Stimulated activated naive CD8-positive, alpha-beta T cell treated with anti-CD3 and anti-CD28 coated beads, Interleukin-15, amount 100 ng/mL, for 72 hours (primary cell): ENCODE results near the gene CENPP.
A peak's percentile ranks its signal among the peaks of the same experiment; 100 is the strongest.

Experiments
- ATAC-seq: fragments of 150-1000 bp; cut with Tn5 transposase; 2 replicates; pipeline ENCODE4 v1.10.0; 2021; ENCODE audit warnings: mild to moderate bottlenecking, moderate library complexity
- DNase-seq, 2 donors: peaks; one replicate each; pipeline ENCODE4 v3.0.0; 2021 to 2022
- H3K27ac Mint-ChIP-seq, 2 donors: one replicate each; pipeline ENCODE4 v1.8.0; 2022; ENCODE audit warnings: mild to moderate bottlenecking in 2 of 2, mixed read lengths in 2 of 2, moderate library complexity in 2 of 2
- H3K27me3 Mint-ChIP-seq: one replicate; pipeline ENCODE4 v1.8.0; 2022; ENCODE audit warnings: mixed read lengths
- H3K4me1 Mint-ChIP-seq: one replicate; pipeline ENCODE4 v1.8.0; 2022; ENCODE audit warnings: mild to moderate bottlenecking, mixed read lengths
- H3K4me3 Mint-ChIP-seq, 2 donors: one replicate each; pipeline ENCODE4 v1.8.0; 2022; ENCODE audit warnings: mild to moderate bottlenecking in 2 of 2, mixed read lengths in 2 of 2, moderate library complexity in 1 of 2
- H3K9me3 Mint-ChIP-seq, 2 donors: one replicate each; pipeline ENCODE4 v1.8.0; 2022; ENCODE audit warnings: mixed read lengths in 2 of 2

Gene CENPP

DNA sequence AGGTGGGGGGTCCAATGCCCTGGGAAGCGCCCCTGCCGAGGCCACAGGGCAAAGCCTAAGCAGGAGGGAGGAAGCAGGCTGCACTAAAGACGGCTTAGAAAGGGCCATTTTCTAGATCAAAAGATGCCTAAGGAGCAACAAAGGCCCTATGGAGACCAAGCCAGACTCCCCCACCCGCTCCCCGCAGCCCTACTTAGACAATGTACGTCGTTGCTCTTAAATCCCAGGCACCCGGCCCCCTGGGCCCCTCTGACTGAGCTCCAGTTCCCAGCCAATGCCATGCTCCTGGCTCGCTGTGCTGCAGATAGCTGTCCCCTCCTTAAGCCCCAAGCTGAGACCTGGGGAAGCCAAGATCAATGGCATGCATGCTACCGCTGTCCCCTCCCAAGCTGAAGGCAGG, 333.8 kb downstream of the CENPP start:
- DNase-seq (no peak), ATAC-seq (no peak)
- Mint-ChIP-seq H3K27me3 (no peaks in the 10 kb centered on the region), H3K4me3 (no peak overlapping the region), H3K27ac (no peak overlapping the region), H3K4me1 (peaks cover 48% of the 10 kb centered on the region), H3K9me3 (no peaks in the 10 kb centered on the region)

DNA sequence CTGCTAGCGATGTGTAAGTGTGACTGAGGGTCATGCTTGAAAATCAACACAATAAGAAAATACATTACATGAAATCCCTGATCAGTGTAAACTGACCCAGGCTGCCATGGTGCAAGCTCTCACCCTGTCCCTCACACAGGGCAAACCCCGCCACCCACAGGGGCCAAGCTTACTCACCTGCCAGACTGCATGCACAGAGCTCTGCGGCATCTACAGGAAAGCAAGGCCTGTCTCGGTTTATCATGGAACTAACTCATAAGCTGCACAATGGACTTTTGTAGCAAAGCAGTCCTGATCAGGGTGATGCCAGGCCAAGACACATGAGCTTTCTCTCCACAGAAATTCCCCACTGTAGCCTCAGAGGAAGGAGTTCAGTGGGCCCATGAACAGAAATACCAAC, 334.5 kb downstream of the CENPP start:
- DNase-seq (no peak), ATAC-seq (no peak)
- Mint-ChIP-seq H3K4me3 (no peak overlapping the region), H3K9me3 (no peaks in the 10 kb centered on the region), H3K4me1 (peaks cover 55% of the 10 kb centered on the region), H3K27me3 (no peaks in the 10 kb centered on the region), H3K27ac (no peak overlapping the region)

DNA sequence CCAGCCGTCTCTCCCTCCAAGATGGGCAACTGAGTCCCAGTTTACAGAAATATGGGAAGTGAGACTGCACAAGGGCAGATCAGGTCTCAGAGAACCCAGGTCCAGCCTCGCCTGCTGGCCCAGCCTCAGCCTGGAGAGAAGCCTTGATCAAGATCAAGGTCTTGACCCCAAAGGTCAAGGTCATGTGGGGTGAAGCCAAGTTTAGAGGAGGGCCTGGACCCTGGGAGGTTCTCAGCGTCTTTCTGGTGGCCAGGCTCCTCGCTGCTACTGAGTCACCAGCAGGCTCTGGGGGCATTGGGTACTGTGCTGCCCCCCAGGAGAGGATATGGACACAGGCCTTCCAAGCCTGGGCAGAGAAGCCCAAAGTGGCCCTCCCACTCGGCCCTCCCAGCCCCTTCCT, 335.4 kb downstream of the CENPP start:
- H3K4me1 Mint-ChIP-seq: peaks cover 62% of the 10 kb centered on the region
- ATAC-seq (no peak), DNase-seq (no peak)
- H3K9me3 Mint-ChIP-seq: no peaks in the 10 kb centered on the region
- H3K27ac Mint-ChIP-seq: peak overlapping the region; percentile 29 to 67
- H3K27me3 Mint-ChIP-seq: no peaks in the 10 kb centered on the region
- no peak overlapping the region for H3K4me3 Mint-ChIP-seq

DNA sequence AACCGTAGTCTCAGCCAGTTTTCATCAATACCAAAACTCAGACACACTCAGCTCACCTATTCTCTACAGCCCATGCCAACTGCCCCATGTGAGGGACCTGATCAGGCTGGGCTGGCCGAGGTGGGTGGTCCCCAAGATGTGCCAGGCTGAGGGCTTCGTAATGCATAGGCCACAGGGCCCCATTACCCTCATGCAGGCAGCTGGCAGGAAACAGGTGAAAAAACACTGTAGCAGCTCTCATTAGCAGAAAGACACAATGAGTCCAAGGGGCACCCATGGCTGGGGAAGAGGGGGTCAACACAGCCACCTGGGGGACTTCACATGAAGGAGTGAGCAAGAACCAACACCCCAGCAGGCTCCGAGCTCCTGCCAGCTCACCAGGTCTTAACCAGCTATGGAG, 336.0 kb downstream of the CENPP start:
- ATAC-seq (no peak), DNase-seq (no peak)
- H3K9me3 Mint-ChIP-seq: no peaks in the 10 kb centered on the region
- peak overlapping the region in 1 of 2 donors; percentile 2 for H3K27ac Mint-ChIP-seq
- peaks cover 68% of the 10 kb centered on the region for H3K4me1 Mint-ChIP-seq
- no peak overlapping the region for H3K4me3 Mint-ChIP-seq
- H3K27me3 Mint-ChIP-seq: no peaks in the 10 kb centered on the region

DNA sequence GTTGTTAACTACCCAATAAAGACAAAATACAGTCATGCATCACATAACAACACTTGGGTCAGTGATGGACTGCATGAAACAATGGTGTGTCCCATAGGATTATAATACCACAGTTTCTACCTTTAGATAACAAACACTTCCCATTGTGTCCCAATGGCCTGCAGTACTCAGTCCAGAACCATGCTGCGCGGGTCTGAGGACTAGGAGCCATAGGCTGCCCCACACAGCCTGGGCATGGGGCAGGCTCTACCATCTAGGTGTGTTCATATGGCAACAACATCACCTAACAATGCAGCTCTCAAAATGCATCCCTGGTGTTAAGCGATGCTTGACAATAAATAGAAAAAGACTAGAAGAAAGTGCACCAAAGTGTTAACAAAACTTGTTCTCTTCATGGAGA, 337.4 kb downstream of the CENPP start:
- Mint-ChIP-seq H3K4me1 (peaks cover 74% of the 10 kb centered on the region), H3K27me3 (no peaks in the 10 kb centered on the region), H3K9me3 (no peaks in the 10 kb centered on the region), H3K4me3 (no peak overlapping the region), H3K27ac (no peak overlapping the region)
- no peak for DNase-seq
- no peak for ATAC-seq

DNA sequence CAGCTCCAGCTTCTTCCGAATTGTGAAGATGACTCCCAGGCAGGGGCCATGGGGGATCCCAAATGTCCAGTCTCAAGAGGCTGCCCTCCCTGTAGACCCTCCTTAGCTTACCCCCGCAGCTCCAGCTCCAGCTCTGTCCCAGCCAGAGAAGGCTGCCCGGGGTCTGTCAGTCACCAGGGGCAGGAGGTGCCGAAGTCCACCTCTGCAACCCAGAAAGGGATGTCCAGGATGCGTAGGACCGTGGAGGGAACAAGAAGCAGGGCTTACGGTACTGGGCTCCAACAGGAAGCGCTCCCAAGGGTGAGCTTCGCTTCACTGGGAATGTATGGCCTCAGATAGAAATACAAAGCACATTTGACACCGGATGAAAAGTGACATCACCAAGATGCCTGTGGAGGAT, 338.2 kb downstream of the CENPP start:
- Mint-ChIP-seq H3K4me3 (no peak overlapping the region), H3K9me3 (no peaks in the 10 kb centered on the region), H3K27ac (no peak overlapping the region), H3K4me1 (peaks cover 79% of the 10 kb centered on the region), H3K27me3 (no peaks in the 10 kb centered on the region)
- ATAC-seq: no peak
- no peak for DNase-seq

DNA sequence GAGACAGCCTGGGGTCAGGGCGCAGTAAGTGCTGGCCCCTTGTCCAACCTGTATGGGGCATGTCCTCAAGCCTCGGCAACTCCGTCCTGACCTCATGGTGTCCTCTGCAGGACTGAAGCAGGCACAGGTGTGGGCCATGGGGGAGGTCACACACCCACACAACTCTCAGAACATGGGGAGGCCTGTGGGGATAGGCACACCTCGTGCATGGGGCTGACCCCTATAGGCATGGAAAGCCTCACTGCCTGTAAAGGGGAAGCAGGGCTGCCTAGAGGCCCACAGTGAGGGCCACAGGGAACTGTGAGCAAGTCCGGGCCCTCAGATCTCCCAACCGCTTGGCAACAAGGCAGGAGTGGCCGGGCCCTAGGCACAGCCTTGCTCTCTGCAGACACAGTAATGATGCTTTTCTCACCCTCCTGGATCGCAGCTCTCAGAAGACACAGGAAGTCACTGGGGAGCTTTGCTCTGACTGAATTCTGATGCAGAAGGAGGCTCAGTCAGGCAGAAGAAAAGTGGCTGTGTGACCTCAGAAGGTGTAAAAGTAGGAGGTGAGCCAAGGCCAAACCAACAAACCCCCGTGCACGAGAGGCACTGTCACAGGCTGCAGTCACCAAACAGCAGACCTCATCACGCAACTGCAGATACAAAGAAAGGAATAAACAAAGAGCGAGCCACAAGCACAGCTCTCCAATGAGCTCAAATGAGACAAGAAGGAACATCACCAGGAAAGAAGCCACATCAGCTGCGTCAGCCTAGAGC, 338.8 kb downstream of the CENPP start:
- Mint-ChIP-seq H3K27me3 (no peaks in the 10 kb centered on the region), H3K27ac (peak overlapping the region; percentile 37 to 77), H3K4me3 (peak overlapping the region; percentile 44 to 68), H3K9me3 (no peaks in the 10 kb centered on the region), H3K4me1 (peaks cover 81% of the 10 kb centered on the region)
- DNase-seq (peak; percentile 14 to 51), ATAC-seq (peak; percentile 80)

DNA sequence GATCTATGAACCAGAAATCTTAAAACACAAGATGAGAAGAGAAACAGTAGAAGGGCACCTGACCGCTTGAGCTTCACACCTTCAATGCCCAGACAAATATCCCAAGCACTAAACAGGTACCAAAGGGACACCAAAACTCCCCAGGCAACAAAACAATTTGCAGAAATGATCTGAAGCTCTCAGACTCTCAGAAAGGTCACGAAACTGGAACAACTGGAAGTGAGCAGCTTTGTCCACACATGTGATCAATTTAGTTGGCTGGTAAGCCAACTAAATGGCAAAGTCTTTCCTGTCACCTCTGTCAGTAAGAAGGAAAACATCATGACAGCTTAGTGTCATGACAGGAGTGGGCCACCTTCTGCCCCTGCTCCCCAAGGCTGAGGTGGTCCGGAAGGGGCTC, 340.1 kb downstream of the CENPP start:
- H3K9me3 Mint-ChIP-seq: no peaks in the 10 kb centered on the region
- DNase-seq (no peak), ATAC-seq (no peak)
- peak overlapping the region in 1 of 2 donors; percentile 3 for H3K4me3 Mint-ChIP-seq
- peaks cover 75% of the 10 kb centered on the region for H3K4me1 Mint-ChIP-seq
- H3K27ac Mint-ChIP-seq: peak overlapping the region; percentile 3 to 19
- H3K27me3 Mint-ChIP-seq: no peaks in the 10 kb centered on the region

DNA sequence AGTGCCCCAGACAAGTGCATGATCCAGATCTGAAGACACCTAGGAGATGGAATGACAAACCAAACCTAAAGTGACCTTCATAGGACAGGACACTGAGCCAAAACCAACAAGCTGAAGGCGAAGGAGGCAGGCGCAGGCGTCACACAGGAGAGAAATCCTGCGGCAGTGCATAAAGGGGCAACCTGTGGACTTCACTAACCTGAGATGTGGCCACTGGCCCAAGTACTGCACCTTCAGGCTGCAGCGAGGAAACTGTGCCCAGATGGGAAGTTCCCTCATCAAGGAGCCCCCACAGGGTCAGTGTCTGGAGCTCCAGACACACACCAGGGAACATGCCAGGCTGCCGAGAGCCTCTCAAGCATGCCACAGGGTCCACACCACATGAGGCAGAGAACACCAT, 340.5 kb downstream of the CENPP start:
- DNase-seq: no peak
- Mint-ChIP-seq H3K4me3 (no peak overlapping the region), H3K27me3 (no peaks in the 10 kb centered on the region), H3K27ac (peak overlapping the region in 1 of 2 donors; percentile 3), H3K4me1 (peaks cover 75% of the 10 kb centered on the region), H3K9me3 (no peaks in the 10 kb centered on the region)
- no peak for ATAC-seq

DNA sequence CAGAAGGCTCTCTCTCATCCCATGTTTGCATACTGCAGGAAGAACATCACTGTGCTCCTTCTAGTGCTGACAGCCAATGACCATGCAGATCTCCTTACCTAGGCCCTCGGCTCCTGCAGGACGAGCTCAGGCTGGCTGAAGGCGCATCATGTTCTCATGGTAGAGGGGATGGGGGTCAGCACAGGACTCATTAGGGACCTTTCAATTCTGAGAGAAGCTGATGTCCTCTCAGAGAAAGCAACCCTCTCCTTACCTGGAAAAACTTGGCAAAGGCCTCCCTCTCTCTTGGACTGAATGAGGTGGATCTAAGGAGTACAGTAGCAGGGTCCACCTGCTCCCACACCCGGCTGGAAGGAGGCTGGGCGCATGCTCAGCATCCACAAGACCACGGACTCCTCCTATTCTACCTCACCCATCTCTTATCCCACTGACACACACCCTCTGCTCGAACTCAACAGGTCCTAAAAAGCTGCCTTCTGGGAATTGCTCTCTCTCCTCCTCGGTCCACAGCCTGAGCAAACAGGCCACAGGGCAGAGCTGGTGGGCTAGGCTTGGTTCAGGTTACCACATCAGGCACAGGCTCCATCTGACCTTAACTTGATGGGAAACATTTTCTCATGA, 341.3 kb downstream of the CENPP start:
- H3K9me3 Mint-ChIP-seq: no peaks in the 10 kb centered on the region
- no peak for DNase-seq
- ATAC-seq: no peak
- peaks cover 73% of the 10 kb centered on the region for H3K4me1 Mint-ChIP-seq
- H3K27ac Mint-ChIP-seq: peak overlapping the region in 1 of 2 donors; percentile 82
- H3K4me3 Mint-ChIP-seq: no peak overlapping the region
- H3K27me3 Mint-ChIP-seq: no peaks in the 10 kb centered on the region

DNA sequence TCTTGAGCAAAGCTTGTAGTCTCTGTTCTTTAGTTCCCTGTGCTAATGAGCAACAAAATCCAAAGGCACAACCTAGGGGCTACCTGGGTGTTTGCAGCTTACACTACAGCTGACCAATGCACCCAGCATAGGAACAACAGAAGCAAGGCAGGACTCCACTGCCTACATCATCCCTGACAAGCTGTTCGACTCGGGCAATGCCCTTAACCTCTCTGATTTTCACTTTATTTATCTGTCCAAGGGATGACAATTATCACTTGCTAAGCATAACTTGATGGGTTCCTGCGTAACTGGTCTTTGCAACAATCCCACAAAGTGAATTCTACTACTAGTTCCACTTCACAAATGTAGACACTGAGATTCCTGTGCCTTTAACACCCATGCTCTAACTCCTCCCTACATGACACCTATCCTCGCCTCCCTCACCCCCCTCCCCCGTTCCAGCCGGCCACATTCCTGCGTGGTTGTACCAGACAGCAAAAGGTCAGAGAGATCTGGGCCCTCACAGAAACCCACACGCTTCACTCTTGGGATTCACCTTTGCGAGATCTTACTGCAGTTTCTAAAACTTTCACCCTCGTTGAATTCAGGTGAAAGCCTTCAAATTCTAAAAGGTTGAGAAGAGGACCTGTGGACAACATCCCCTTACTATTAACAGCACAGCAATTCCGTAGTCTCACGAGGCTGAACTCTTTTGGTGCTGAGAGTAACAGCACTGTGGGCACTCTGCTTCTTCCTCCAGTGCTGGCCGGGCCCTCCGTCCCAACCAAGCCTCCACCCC, 343.2 kb downstream of the CENPP start:
- Mint-ChIP-seq H3K9me3 (no peaks in the 10 kb centered on the region), H3K4me3 (peak overlapping the region; percentile 83 to 91), H3K27me3 (no peaks in the 10 kb centered on the region), H3K4me1 (peaks cover 57% of the 10 kb centered on the region), H3K27ac (peak overlapping the region; percentile 93 to 95)
- DNase-seq (peak; percentile 28 to 30), ATAC-seq (no peak)

DNA sequence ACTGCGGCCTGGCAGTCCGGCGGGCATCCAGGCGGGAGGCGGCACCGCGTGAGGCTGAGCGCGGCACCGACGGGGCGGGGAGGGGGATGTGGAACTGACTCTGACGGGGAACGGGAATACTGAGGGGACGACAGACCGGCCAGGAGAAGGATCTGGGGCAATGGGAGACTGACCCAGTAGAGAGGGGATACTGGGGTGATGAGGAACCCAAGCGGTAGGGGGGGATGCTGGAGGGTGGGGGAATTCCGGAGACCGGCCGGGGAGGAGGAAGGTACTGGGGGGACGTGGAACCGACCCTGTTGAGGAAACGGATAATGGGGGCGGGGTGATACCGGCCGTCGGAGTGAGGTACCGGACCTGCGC, 343.8 kb downstream of the CENPP start:
- ATAC-seq: peak; percentile 39
- peak overlapping the region; percentile 83 to 91 for H3K4me3 Mint-ChIP-seq
- no peaks in the 10 kb centered on the region for H3K27me3 Mint-ChIP-seq
- H3K4me1 Mint-ChIP-seq: peaks cover 51% of the 10 kb centered on the region
- H3K27ac Mint-ChIP-seq: peak overlapping the region; percentile 93 to 95
- H3K9me3 Mint-ChIP-seq: no peaks in the 10 kb centered on the region
- no peak for DNase-seq
